Neural progenitor cell (in vitro differentiated cells): ENCODE data around the gene CHRNA9.
"Not testable (repeated sequence)": the region's sequence is repeated elsewhere in the genome, so short reads cannot be mapped to it uniquely, and the experiment has no call there.

ENCODE experiments used
- CTCF ChIP-seq: fragments of 200-600 bp; sonication (generic); IDR thresholded peaks from 2 replicates; pipeline ENCODE4 v1.5.1; 2017; ENCODE audit warnings: antibody characterized with exemption, mild to moderate bottlenecking
- EZH2 ChIP-seq: fragments of 200-600 bp; sonication (generic); IDR thresholded peaks from 2 replicates; pipeline ENCODE4 v1.6.1; 2017; ENCODE audit warnings: antibody characterized with exemption, mild to moderate bottlenecking, moderate library complexity
- EZH2phosphoT487 ChIP-seq: fragments of 200-600 bp; sonication (generic); IDR thresholded peaks from 2 replicates; pipeline ENCODE4 v1.6.1; 2017; ENCODE audit warnings: antibody characterized with exemption

GRCh38 chr4:40392241-40392640 lies 57.1 kb downstream of the CHRNA9 start:
- TF ChIP-seq CTCF, EZH2, EZH2phosphoT487: not testable (repeated sequence)
